SK-N-SH (cell line): ENCODE results near the gene MARF1. TPM values are rescaled to one million over a fixed set of nuclear protein-coding genes. Genes with fewer than 3 reads are reported as not detected.
"Not testable (repeated sequence)": the region's sequence is repeated elsewhere in the genome, so short reads cannot be mapped to it uniquely, and the experiment has no call there.

Source experiments
- CTCF ChIA-PET: fragments of 300-600, 350-600 bp; formaldehyde crosslinking; extraction: SDS; loops from one replicate; lab custom pipeline; 2021; lab: Yijun Ruan, JAX
- POLR2A ChIA-PET: fragments of 350-600 bp; sonication (Branson Sonifier 250); formaldehyde crosslinking; extraction: SDS; loops from one replicate; lab custom pipeline; 2020; ENCODE audit warnings: antibody characterized with exemption, inconsistent platforms; lab: Yijun Ruan, JAX
- DNase-seq: peaks from one replicate; pipeline ENCODE4 v3.0.0; 2012
- H2AFZ ChIP-seq: fragments of 200-600 bp; sonication (generic); 2 replicates; pipeline ENCODE4 v1.8.1; 2016; ENCODE audit warnings: antibody characterized with exemption, mild to moderate bottlenecking, low read depth
- H3F3A ChIP-seq: fragments of 200-600 bp; sonication (generic); replicated peaks from 2 replicates; pipeline ENCODE3; 2016; ENCODE audit warnings: antibody characterized with exemption, mild to moderate bottlenecking; ENCODE audit not compliant: insufficient read depth
- H3K27ac ChIP-seq, 2 experiments: fragments of 200-500 bp in 1 of 2; fragments of 200-600 bp in 1 of 2; sonication (Bioruptor generic) in 1 of 2; sonication (generic), shearing (Covaris generic) in 1 of 2; 2 replicates each; pipeline versions ENCODE4 v1.5.1 to v1.6.1; 2014 to 2016; ENCODE audit warnings: low read depth in 2 of 2, inconsistent platforms in 1 of 2, low read length in 1 of 2, mild to moderate bottlenecking in 1 of 2, mixed read lengths in 1 of 2
- H3K27me3 ChIP-seq: fragments of 200-600 bp; sonication (generic), shearing (Covaris generic); 2 replicates; pipeline ENCODE4 v1.6.1; 2016; ENCODE audit warnings: mixed run types; ENCODE audit not compliant: insufficient read depth
- H3K36me3 ChIP-seq, 2 experiments: fragments of 200-500 bp in 1 of 2; fragments of 200-600 bp in 1 of 2; sonication (Bioruptor generic) in 1 of 2; sonication (generic) in 1 of 2; replicated peaks in 1 of 2; 2 replicates each; pipeline versions ENCODE3 to v1.5.1; 2014 to 2016; ENCODE audit warnings: low read length in 1 of 2, mild to moderate bottlenecking in 1 of 2; ENCODE audit not compliant: insufficient read depth in 2 of 2, control insufficient read depth in 1 of 2
- H3K4me1 ChIP-seq, 2 experiments: fragments of 200-500 bp in 1 of 2; fragments of 200-600 bp in 1 of 2; sonication (Bioruptor generic) in 1 of 2; sonication (generic), shearing (Covaris generic) in 1 of 2; 2 replicates each; pipeline versions ENCODE4 v1.5.1 to v1.6.1; 2014 to 2016; ENCODE audit warnings: low read depth in 1 of 2, low read length in 1 of 2, mixed run types in 1 of 2; ENCODE audit not compliant: insufficient read depth in 2 of 2, control insufficient read depth in 1 of 2
- H3K4me2 ChIP-seq: fragments of 200-600 bp; sonication (generic), shearing (Covaris generic); 2 replicates; pipeline ENCODE4 v1.6.1; 2017; ENCODE audit warnings: mixed run types
- H3K4me3 ChIP-seq, 2 experiments: fragments of 200-500 bp in 1 of 2; fragments of 200-600 bp in 1 of 2; sonication (Bioruptor generic) in 1 of 2; sonication (generic), shearing (Covaris generic) in 1 of 2; 2 replicates each; pipeline versions ENCODE4 v1.5.1 to v1.8.1; 2014 to 2016; ENCODE audit warnings: low read depth in 2 of 2, inconsistent platforms in 1 of 2, low read length in 1 of 2, mild to moderate bottlenecking in 1 of 2, mixed read lengths in 1 of 2, moderate library complexity in 1 of 2
- H3K79me2 ChIP-seq: fragments of 200-600 bp; sonication (generic); 2 replicates; pipeline ENCODE4 v1.8.1; 2017; ENCODE audit warnings: mild to moderate bottlenecking; ENCODE audit not compliant: insufficient read depth
- H3K9ac ChIP-seq: fragments of 200-600 bp; sonication (generic); 2 replicates; pipeline ENCODE4 v1.6.1; 2017; ENCODE audit warnings: mixed run types
- H3K9me2 ChIP-seq: fragments of 200-600 bp; sonication (generic); 2 replicates; pipeline ENCODE4 v1.6.1; 2017; ENCODE audit warnings: mixed run types
- H3K9me3 ChIP-seq: fragments of 200-600 bp; sonication (generic); 2 replicates; pipeline ENCODE4 v1.6.1; 2017; ENCODE audit warnings: mixed run types, mild to moderate bottlenecking, moderate library complexity
- H4K20me1 ChIP-seq: fragments of 200-600 bp; sonication (generic); 2 replicates; pipeline ENCODE4 v1.6.1; 2017; ENCODE audit warnings: mild to moderate bottlenecking, mixed run types; ENCODE audit not compliant: insufficient read depth
- CHD2 ChIP-seq: fragments of 150-350 bp; IDR thresholded peaks from 2 replicates; pipeline ENCODE4 v1.6.1; 2018; ENCODE audit warnings: low read length; ENCODE audit not compliant: partially characterized antibody
- EZH2phosphoT487 ChIP-seq: fragments of 200-600 bp; sonication (generic); IDR thresholded peaks from 2 replicates; pipeline ENCODE4 v1.6.1; 2017; ENCODE audit warnings: low read depth, mixed run types, mild to moderate bottlenecking, antibody characterized with exemption, moderate library complexity, borderline replicate concordance
- FOXJ3 ChIP-seq: sonication (generic); formaldehyde crosslinking; IDR thresholded peaks from 2 replicates; pipeline ENCODE4 v1.5.1; 2020; ENCODE audit warnings: mild to moderate bottlenecking, missing genetic modification reagents
- FOXM1 ChIP-seq: IDR thresholded peaks from 2 replicates; pipeline ENCODE4 v1.4.0; 2012; ENCODE audit warnings: low read depth, mild to moderate bottlenecking
- GABPA ChIP-seq: IDR thresholded peaks from 2 replicates; pipeline ENCODE4 v1.4.0; 2012; ENCODE audit warnings: low read depth, mild to moderate bottlenecking
- IRF3 ChIP-seq: fragments of 150-350 bp; IDR thresholded peaks from 2 replicates; pipeline ENCODE4 v1.6.1; 2016; ENCODE audit warnings: mild to moderate bottlenecking, low read depth, low read length
- JUND ChIP-seq: IDR thresholded peaks from 2 replicates; pipeline ENCODE4 v1.4.0; 2012
- MEF2A ChIP-seq: IDR thresholded peaks from 2 replicates; pipeline ENCODE4 v1.4.0; 2012; ENCODE audit warnings: low read depth, borderline replicate concordance
- MXI1 ChIP-seq: IDR thresholded peaks from 2 replicates; pipeline ENCODE4 v1.6.1; 2012; ENCODE audit warnings: mild to moderate bottlenecking, low read depth, low read length, improper control_type of control experiment
- NFIC ChIP-seq: IDR thresholded peaks from 2 replicates; pipeline ENCODE4 v1.4.0; 2012; ENCODE audit warnings: borderline replicate concordance
- NRF1 ChIP-seq: IDR thresholded peaks from 2 replicates; pipeline ENCODE4 v1.6.1; 2012; ENCODE audit warnings: low read depth, mild to moderate bottlenecking, low read length
- RFX5 ChIP-seq: IDR thresholded peaks from 2 replicates; pipeline ENCODE4 v1.6.1; 2012; ENCODE audit warnings: mild to moderate bottlenecking, improper control_type of control experiment, low read length
- RXRA ChIP-seq: IDR thresholded peaks from 2 replicates; pipeline ENCODE4 v1.4.0; 2012; ENCODE audit warnings: low read depth, mild to moderate bottlenecking, borderline replicate concordance
- SIN3A ChIP-seq: IDR thresholded peaks from 2 replicates; pipeline ENCODE4 v1.6.1; 2012; ENCODE audit warnings: low read depth, mild to moderate bottlenecking, low read length, moderate library complexity, borderline replicate concordance
- SMC3 ChIP-seq: IDR thresholded peaks from 2 replicates; pipeline ENCODE4 v1.6.1; 2012; ENCODE audit warnings: low read depth, low read length, improper control_type of control experiment
- TCF12 ChIP-seq: IDR thresholded peaks from 2 replicates; pipeline ENCODE4 v1.4.0; 2012
- TEAD4 ChIP-seq: IDR thresholded peaks from 2 replicates; pipeline ENCODE4 v1.4.0; 2012; ENCODE audit warnings: mild to moderate bottlenecking, borderline replicate concordance; ENCODE audit not compliant: insufficient read depth
- WGBS: methylation state at CpG from one replicate; pipeline ENCODE4 v1.1.6; 2017; ENCODE audit warnings: low lambda C conversion rate; 5-methylcytosine and 5-hydroxymethylcytosine counted together
- polyA plus RNA-seq, 3 experiments: library from polyadenylated mRNA; depleted of rRNA; stranded (reverse); fragments of >200 nt; gene quantifications; 2 replicates each; pipeline ENCODE4 v1.2.3, GENCODE V29; 2012
- TF ChIP-seq, protein P1 (sequence below): IDR thresholded peaks from 2 replicates; pipeline ENCODE4 v1.4.0; 2012; ENCODE audit warnings: low read depth
- TF ChIP-seq, protein P2 (sequence below): IDR thresholded peaks from 2 replicates; pipeline ENCODE4; 2012

Gene MARF1
- polyA plus RNA-seq, 1 of the 3 experiments (the other 2 are of a cell fraction): 10.3 TPM

DNA sequence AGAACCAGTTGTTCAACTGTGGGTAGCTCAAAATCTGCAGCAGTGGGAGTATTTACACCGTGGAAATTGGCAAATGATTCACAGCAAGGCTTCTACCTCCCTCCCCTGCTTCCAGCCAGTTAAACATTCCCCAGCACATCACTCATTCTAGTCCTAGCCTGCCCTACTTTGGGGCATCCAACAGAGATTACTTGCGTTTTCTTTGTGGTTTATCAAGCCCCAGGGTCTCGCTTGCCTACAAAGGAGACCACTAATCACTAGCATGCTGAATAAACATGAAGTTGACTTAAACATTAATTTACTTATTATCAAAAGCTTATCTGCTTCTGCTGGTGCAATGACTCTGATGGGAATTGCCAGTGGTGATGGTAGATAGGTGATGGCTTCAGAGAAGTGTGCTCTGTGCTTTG is 94.5 kb downstream of the MARF1 start (continued):
- no peak for TF ChIP-seq GABPA
- no peak for TF ChIP-seq RFX5
- no peak for TF ChIP-seq FOXM1
- TF ChIP-seq SIN3A: no peak

GRCh38 chr16:15547768-15548096 is 95.2 kb downstream of the MARF1 start:
- no peak for DNase-seq
- no peak overlapping the region for H3K4me3 ChIP-seq
- no peak overlapping the region for H2AFZ ChIP-seq
- CTCF ChIA-PET: interaction anchor here (0.9 to 1.7 kb wide), 3 partner anchors 12 to 120 kb away, joined by 3 to 9 read pairs (median 3); no protein-coding TSS in a partner anchor
- no peaks in the 10 kb centered on the region for H3F3A ChIP-seq
- WGBS: 95% methylated on average over 6 of the region's 6 CpGs
- no peaks in the 10 kb centered on the region for H3K9me3 ChIP-seq
- H4K20me1 ChIP-seq: 0 out of 2 replicates have a peak, but pooled peaks cover 7% of the 10 kb centered on the region
- no peaks in the 10 kb centered on the region for H3K27me3 ChIP-seq
- no peak overlapping the region for H3K27ac ChIP-seq
- POLR2A ChIA-PET: no interaction called here
- no peaks in the 10 kb centered on the region for H3K79me2 ChIP-seq
- H3K4me2 ChIP-seq: no peak overlapping the region
- no peaks in the 10 kb centered on the region for H3K9me2 ChIP-seq
- H3K36me3 ChIP-seq: no peaks in the 10 kb centered on the region
- TF ChIP-seq NFIC: no peak
- TF ChIP-seq, protein P1, sequence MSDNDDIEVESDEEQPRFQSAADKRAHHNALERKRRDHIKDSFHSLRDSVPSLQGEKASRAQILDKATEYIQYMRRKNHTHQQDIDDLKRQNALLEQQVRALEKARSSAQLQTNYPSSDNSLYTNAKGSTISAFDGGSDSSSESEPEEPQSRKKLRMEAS: no peak
- no peaks in the 10 kb centered on the region; a peak in 1 of 4 replicates for H3K4me1 ChIP-seq
- no peak overlapping the region for H3K9ac ChIP-seq

- H3K9me3 ChIP-seq, H3K27ac ChIP-seq, DNase-seq, POLR2A ChIA-PET, H3K79me2 ChIP-seq, H3F3A ChIP-seq, H2AFZ ChIP-seq, H3K9ac ChIP-seq, H3K27me3 ChIP-seq, H3K9me2 ChIP-seq, H4K20me1 ChIP-seq, H3K36me3 ChIP-seq, H3K4me2 ChIP-seq, H3K4me3 ChIP-seq, H3K4me1 ChIP-seq: not testable (repeated sequence)
- 90% methylated on average over 13 of the region's 13 CpGs for WGBS
- CTCF ChIA-PET: interaction anchor here (1.1 to 1.7 kb wide), 2 partner anchors 13 to 120 kb away, joined by 3 to 9 read pairs; no protein-coding TSS in a partner anchor
Measured at GRCh38 chr16:15547072-15547767, 95.7 kb downstream of the MARF1 start.

DNA sequence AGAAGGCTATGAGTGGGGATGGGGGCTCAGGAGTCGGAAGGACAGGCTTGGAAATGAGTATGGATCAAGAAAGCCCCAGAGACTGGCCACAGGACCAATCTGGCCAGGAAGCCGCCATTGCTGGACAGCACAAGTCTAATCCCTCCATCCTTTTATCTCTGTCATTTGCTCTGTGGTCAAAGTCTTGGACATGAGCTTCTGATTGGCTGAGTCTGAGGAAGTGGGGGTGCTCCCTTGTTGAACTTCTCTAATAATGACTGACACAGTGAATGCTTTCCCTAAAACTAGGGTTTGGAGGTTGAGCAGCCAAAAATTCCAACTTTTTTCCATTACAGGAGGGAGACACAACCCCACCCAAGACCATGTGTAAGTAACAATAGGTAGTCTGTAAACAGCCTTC is 97.4 kb downstream of the MARF1 start:
- 100% methylated on average over 2 of the region's 2 CpGs for WGBS
- no peak overlapping the region for H3K9ac ChIP-seq
- POLR2A ChIA-PET: no interaction called here
- H3K4me2 ChIP-seq: no peak overlapping the region
- no peak overlapping the region for H3K4me3 ChIP-seq
- H3K36me3 ChIP-seq: no peaks in the 10 kb centered on the region
- no peaks in the 10 kb centered on the region for H4K20me1 ChIP-seq
- no peaks in the 10 kb centered on the region for H3K79me2 ChIP-seq
- H3F3A ChIP-seq: no peaks in the 10 kb centered on the region
- H3K27ac ChIP-seq: no peak overlapping the region
- no peaks in the 10 kb centered on the region for H3K27me3 ChIP-seq
- no peak overlapping the region for H2AFZ ChIP-seq
- no peaks in the 10 kb centered on the region; a peak in 1 of 4 replicates for H3K4me1 ChIP-seq
- CTCF ChIA-PET: no interaction called here
- H3K9me3 ChIP-seq: no peaks in the 10 kb centered on the region
- DNase-seq: no peak
- no peaks in the 10 kb centered on the region for H3K9me2 ChIP-seq
- TF ChIP-seq, protein P1: no peak
- no peak for TF ChIP-seq TEAD4
- TF ChIP-seq NRF1: no peak
- no peak for TF ChIP-seq RFX5
- TF ChIP-seq JUND: no peak
- no peak for TF ChIP-seq MXI1
- no peak for TF ChIP-seq TCF12
- TF ChIP-seq FOXJ3 (CRISPR knock-in tag): no peak
- no peak for TF ChIP-seq EZH2phosphoT487
- TF ChIP-seq CHD2: no peak
- TF ChIP-seq SIN3A: no peak
- TF ChIP-seq SMC3: no peak
- no peak for TF ChIP-seq IRF3
- no peak for TF ChIP-seq RXRA
- no peak for TF ChIP-seq MEF2A
- TF ChIP-seq, protein P2, sequence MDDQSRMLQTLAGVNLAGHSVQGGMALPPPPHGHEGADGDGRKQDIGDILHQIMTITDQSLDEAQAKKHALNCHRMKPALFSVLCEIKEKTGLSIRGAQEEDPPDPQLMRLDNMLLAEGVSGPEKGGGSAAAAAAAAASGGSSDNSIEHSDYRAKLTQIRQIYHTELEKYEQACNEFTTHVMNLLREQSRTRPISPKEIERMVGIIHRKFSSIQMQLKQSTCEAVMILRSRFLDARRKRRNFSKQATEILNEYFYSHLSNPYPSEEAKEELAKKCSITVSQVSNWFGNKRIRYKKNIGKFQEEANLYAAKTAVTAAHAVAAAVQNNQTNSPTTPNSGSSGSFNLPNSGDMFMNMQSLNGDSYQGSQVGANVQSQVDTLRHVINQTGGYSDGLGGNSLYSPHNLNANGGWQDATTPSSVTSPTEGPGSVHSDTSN: no peak
